NCI-H345 (cell line): ENCODE measurements around the gene NTM.

ENCODE experiments used
- DNase-seq: peaks from one replicate; lab custom pipeline; 2025; lab: John Stamatoyannopoulos, UW

NTM gene

GRCh38 chr11:131865860-131866259 lies 495.4 kb downstream of the NTM start:
- no peak for DNase-seq

- DNase-seq: no peak
These were observed 496.4 kb downstream of the NTM start for GRCh38 chr11:131866535-131867400.

GRCh38 chr11:131867457-131868257 lies 497.2 kb downstream of the NTM start:
- DNase-seq: peak; percentile 77

GRCh38 chr11:131868629-131869507 lies 498.5 kb downstream of the NTM start:
- DNase-seq: no peak

GRCh38 chr11:131870305-131870704 lies 499.9 kb downstream of the NTM start:
- DNase-seq: no peak

- DNase-seq: no peak
These were observed 500.6 kb downstream of the NTM start for GRCh38 chr11:131871006-131871405.

GRCh38 chr11:131874070-131874469 lies 503.7 kb downstream of the NTM start:
- DNase-seq: no peak

GRCh38 chr11:131875611-131876010 lies 505.2 kb downstream of the NTM start:
- no peak for DNase-seq

GRCh38 chr11:131877246-131877942 lies 507.0 kb downstream of the NTM start:
- no peak for DNase-seq

- peak; percentile 28 for DNase-seq
These were observed 509.9 kb downstream of the NTM start for GRCh38 chr11:131880316-131880715.

GRCh38 chr11:131880976-131881375 lies 510.6 kb downstream of the NTM start:
- no peak for DNase-seq

- no peak for DNase-seq
These were observed 512.9 kb downstream of the NTM start for GRCh38 chr11:131883332-131883731.

GRCh38 chr11:131884461-131885073 lies 514.2 kb downstream of the NTM start:
- no peak for DNase-seq

GRCh38 chr11:131885431-131885830 lies 515.0 kb downstream of the NTM start:
- peak; percentile 11 for DNase-seq

GRCh38 chr11:131886201-131886600 lies 515.8 kb downstream of the NTM start:
- no peak for DNase-seq

GRCh38 chr11:131888230-131888855 lies 517.9 kb downstream of the NTM start:
- no peak for DNase-seq

- peak; percentile 55 for DNase-seq
These were observed 518.7 kb downstream of the NTM start for GRCh38 chr11:131889146-131889577.

- DNase-seq: no peak
These were observed 519.6 kb downstream of the NTM start for GRCh38 chr11:131889760-131890581.

- DNase-seq: no peak
These were observed 522.9 kb downstream of the NTM start for GRCh38 chr11:131893103-131893890.
